Heart left ventricle (tissue), 13 donors: ENCODE data around the gene UACA.

Experiments
- POLR2A ChIP-seq, 2 donors: fragments of 450-650 bp; IDR thresholded peaks; one replicate each; pipeline ENCODE4 v1.6.1; 2017; ENCODE audit warnings: antibody characterized with exemption in 2 of 2, mild to moderate bottlenecking in 2 of 2, moderate library complexity in 2 of 2
- TF ChIP-seq, protein P1 (sequence below), 12 donors: fragments of 200-600 bp; sonication (generic) in 4 of 12; IDR thresholded peaks; one replicate each; pipeline versions ENCODE4 v1.5.0 to v1.8.0; 2018 to 2022; ENCODE audit warnings: antibody characterized with exemption in 12 of 12, mild to moderate bottlenecking in 5 of 12
- donor health status: ischemic (EF 13 %, LVEDD 7.1; RV severe dilation, severe dysfunction).
- donor health status: DM: no; HTN: yes; CAD: no.
- donor health status: DM: no; HTN: no; CAD: no.
- donor health status: ischemic (EF 25% LVEDD 6.9; RV normal size, moderate dysfunction).
- donor health status: ischemic (EF 25% LVEDD 5.7; RV mildly dilated, moderate dysfunction).
- donor health status: ischemic (EF 35%, LVEDD 5.7; RV mildly dilated, moderate dysfunction).
- donor health status: nonischemic (EF 11% LVEDD 7.7; RV severe dilation, severe dysfunction).
- donor health status: DM: yes; HTN: yes; CAD: no.
- donor health status: PGD.
- donor health status: ischemic (EF 29% LVEDD 5.4; RV normal size, mild dysfunction).
- donor health status: nonischemic (EF 23%, LVEDD 6.1; RV moderate dilation, normal function).

DNA sequence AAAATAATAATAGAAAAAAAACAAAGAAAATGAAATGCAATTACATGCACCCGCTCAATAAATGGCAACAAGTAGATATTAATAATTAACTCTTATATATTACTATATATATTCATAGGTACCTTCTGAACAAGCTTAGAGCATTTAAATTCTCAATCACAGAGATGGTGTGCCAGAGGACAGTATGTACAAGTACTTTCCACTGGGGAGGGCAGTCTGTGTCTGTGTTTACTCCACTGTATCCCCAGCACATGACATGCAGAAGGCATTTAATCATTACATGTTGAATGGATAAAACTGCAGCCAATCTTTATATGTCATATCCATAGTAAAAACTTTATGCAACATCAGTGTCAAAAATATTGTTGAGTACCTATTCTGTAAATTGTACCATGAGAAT lies 97.8 kb downstream of the UACA start:
- TF ChIP-seq, protein P1, sequence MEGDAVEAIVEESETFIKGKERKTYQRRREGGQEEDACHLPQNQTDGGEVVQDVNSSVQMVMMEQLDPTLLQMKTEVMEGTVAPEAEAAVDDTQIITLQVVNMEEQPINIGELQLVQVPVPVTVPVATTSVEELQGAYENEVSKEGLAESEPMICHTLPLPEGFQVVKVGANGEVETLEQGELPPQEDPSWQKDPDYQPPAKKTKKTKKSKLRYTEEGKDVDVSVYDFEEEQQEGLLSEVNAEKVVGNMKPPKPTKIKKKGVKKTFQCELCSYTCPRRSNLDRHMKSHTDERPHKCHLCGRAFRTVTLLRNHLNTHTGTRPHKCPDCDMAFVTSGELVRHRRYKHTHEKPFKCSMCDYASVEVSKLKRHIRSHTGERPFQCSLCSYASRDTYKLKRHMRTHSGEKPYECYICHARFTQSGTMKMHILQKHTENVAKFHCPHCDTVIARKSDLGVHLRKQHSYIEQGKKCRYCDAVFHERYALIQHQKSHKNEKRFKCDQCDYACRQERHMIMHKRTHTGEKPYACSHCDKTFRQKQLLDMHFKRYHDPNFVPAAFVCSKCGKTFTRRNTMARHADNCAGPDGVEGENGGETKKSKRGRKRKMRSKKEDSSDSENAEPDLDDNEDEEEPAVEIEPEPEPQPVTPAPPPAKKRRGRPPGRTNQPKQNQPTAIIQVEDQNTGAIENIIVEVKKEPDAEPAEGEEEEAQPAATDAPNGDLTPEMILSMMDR (IDR thresholded peaks at IDR 0.05): no peak
- TF ChIP-seq POLR2A (IDR thresholded peaks at IDR 0.05): no peak
